PC-3 (cell line): Measurements from ENCODE around the gene LRRC3. TPM values are rescaled to one million over a fixed set of nuclear protein-coding genes. Genes with fewer than 3 reads are reported as not detected.

Source experiments
- ATAC-seq: fragments of 200-7000 bp; cut with Tn5 transposase; 2 replicates; pipeline ENCODE4 v1.9.1; 2020; ENCODE audit warnings: mild to moderate bottlenecking, moderate library complexity
- BruUV-seq: library from RNA; stranded (reverse); fragments of 400-500 nt; replicated peaks from 2 replicates; lab custom pipeline; 2021; lab: Mats Ljungman, UMichigan
- CTCF ChIA-PET: fragments of 300-600 bp; sonication (Branson Sonifier 250); formaldehyde crosslinking; loops from one replicate; lab custom pipeline; 2022; ENCODE audit warnings: antibody characterized with exemption; lab: Charles Lee
- POLR2A ChIA-PET: fragments of 300-600 bp; sonication (Branson Sonifier 250); formaldehyde crosslinking; loops from one replicate; lab custom pipeline; 2022; ENCODE audit warnings: antibody characterized with exemption; ENCODE audit not compliant: unreplicated experiment; lab: Charles Lee
- DNase-seq: peaks from one replicate; pipeline ENCODE4 v3.0.0-alpha.2; 2015
- H2AFZ ChIP-seq: fragments of 300-600 bp; sonication (generic); 2 replicates; pipeline ENCODE4 v1.6.0; 2016; ENCODE audit warnings: antibody characterized with exemption, low read length
- H3F3A ChIP-seq: fragments of 300-600 bp; sonication (generic); one replicate; pipeline ENCODE4 v1.6.0; 2017; ENCODE audit warnings: antibody characterized with exemption, low read length, control low read depth, mild to moderate bottlenecking; ENCODE audit not compliant: unreplicated experiment
- H3K27ac ChIP-seq: fragments of 300-600 bp; sonication (generic); 2 replicates; pipeline ENCODE4 v1.5.1; 2016; ENCODE audit warnings: mild to moderate bottlenecking, low read length
- H3K27me3 ChIP-seq: fragments of 300-600 bp; sonication (generic); 2 replicates; pipeline ENCODE4 v1.6.1; 2016; ENCODE audit warnings: low read length, mixed read lengths
- H3K36me3 ChIP-seq: fragments of 300-600 bp; sonication (generic); 2 replicates; pipeline ENCODE4 v1.6.1; 2016; ENCODE audit warnings: low read depth, mixed run types, low read length, mixed read lengths
- H3K4me1 ChIP-seq: fragments of 300-600 bp; sonication (generic); 2 replicates; pipeline ENCODE4 v1.5.1; 2016; ENCODE audit warnings: low read length; ENCODE audit not compliant: insufficient read depth
- H3K4me2 ChIP-seq: fragments of 300-600 bp; sonication (generic); 2 replicates; pipeline ENCODE4 v1.6.0; 2016; ENCODE audit warnings: low read length
- H3K4me3 ChIP-seq: fragments of 300-600 bp; sonication (generic); 2 replicates; pipeline ENCODE4 v1.5.1; 2016; ENCODE audit warnings: mild to moderate bottlenecking, low read length, mixed read lengths
- H3K79me2 ChIP-seq: fragments of 300-600 bp; sonication (generic); 2 replicates; pipeline ENCODE4 v1.6.1; 2017; ENCODE audit warnings: low read length, mixed read lengths
- H3K9ac ChIP-seq: fragments of 300-600 bp; sonication (generic); 2 replicates; pipeline ENCODE4 v1.6.0; 2016; ENCODE audit warnings: mild to moderate bottlenecking, low read length
- H3K9me2 ChIP-seq: fragments of 300-600 bp; sonication (generic); replicated peaks from 2 replicates; pipeline ENCODE4 v1.6.1; 2016; ENCODE audit warnings: mixed run types, low read length, mixed read lengths
- H3K9me3 ChIP-seq: fragments of 300-600 bp; sonication (generic); 2 replicates; pipeline ENCODE4 v1.6.1; 2016; ENCODE audit warnings: low read length, mixed read lengths
- H4K20me1 ChIP-seq: fragments of 300-600 bp; sonication (generic); 2 replicates; pipeline ENCODE4 v1.6.1; 2016; ENCODE audit warnings: low read length, mixed read lengths
- CTCF ChIP-seq: fragments of 300-600 bp; sonication (generic); conservative IDR thresholded peaks from 2 replicates; pipeline ENCODE4 v1.5.1; 2017; ENCODE audit warnings: antibody characterized with exemption, low read depth, mild to moderate bottlenecking, low read length
- EZH2 ChIP-seq: fragments of 300-600 bp; sonication (generic); IDR thresholded peaks from one replicate; pipeline ENCODE4 v1.6.1; 2017; ENCODE audit warnings: antibody characterized with exemption, mild to moderate bottlenecking, low read length; ENCODE audit not compliant: unreplicated experiment
- EZH2phosphoT487 ChIP-seq: fragments of 300-600 bp; sonication (generic); IDR thresholded peaks from 2 replicates; pipeline ENCODE4 v1.6.1; 2018; ENCODE audit warnings: mild to moderate bottlenecking, antibody characterized with exemption, low read length, borderline replicate concordance
- intact Hi-C: fragments of 100-400 bp; cut with micrococcal nuclease; formaldehyde crosslinking; loops from 2 replicates; pipeline ENCODE4 v1.9.0; 2023
- total RNA-seq: library from RNA; depleted of rRNA; stranded (reverse); fragments of >200 nt; gene quantifications from 2 replicates; pipeline ENCODE4 v1.2.3, GENCODE V29; 2014

Gene LRRC3
- total RNA-seq, 1 experiment from 2014 or later, result 3.1 TPM

GRCh38 chr21:44458971-44459711, 3.8 kb downstream of the LRRC3 start:
- ATAC-seq (no peak), DNase-seq (no peak)
- H3F3A ChIP-seq, result no peaks in the 10 kb centered on the region
- BruUV-seq, result no TSS peak
- H3K4me3 ChIP-seq, result no peak overlapping the region
- no peaks in the 10 kb centered on the region for H3K27me3 ChIP-seq
- no peak for TF ChIP-seq CTCF
- no peak for TF ChIP-seq EZH2phosphoT487
- TF ChIP-seq EZH2, result no peak
- no peak overlapping the region for H2AFZ ChIP-seq
- H3K79me2 ChIP-seq, result no peaks in the 10 kb centered on the region
- H3K4me1 ChIP-seq, result no peaks in the 10 kb centered on the region
- H3K9me2 ChIP-seq, result no peaks in the 10 kb centered on the region
- H3K9me3 ChIP-seq, result no peaks in the 10 kb centered on the region
- intact Hi-C loops, result loop anchor here (10.0 kb wide), 1 partner anchor 124 kb away; the partner anchor contains the start of gene CFAP410
- ChIA-PET CTCF (no interaction called here), POLR2A (no interaction called here)
- H3K9ac ChIP-seq, result no peak overlapping the region
- H4K20me1 ChIP-seq, result no peaks in the 10 kb centered on the region
- H3K4me2 ChIP-seq, result no peak overlapping the region
- no peak overlapping the region for H3K27ac ChIP-seq
- no peaks in the 10 kb centered on the region for H3K36me3 ChIP-seq

- H3K9ac ChIP-seq, result no peak overlapping the region
- no peaks in the 10 kb centered on the region for H3K9me2 ChIP-seq
- BruUV-seq, result no TSS peak
- no peaks in the 10 kb centered on the region for H4K20me1 ChIP-seq
- TF ChIP-seq EZH2 (no peak), CTCF (no peak), EZH2phosphoT487 (no peak)
- H3F3A ChIP-seq, result no peaks in the 10 kb centered on the region
- DNase-seq, result no peak
- H3K4me3 ChIP-seq, result no peak overlapping the region
- ChIA-PET POLR2A (no interaction called here), CTCF (no interaction called here)
- intact Hi-C loops, result loop anchor here (10.0 kb wide), 1 partner anchor 125 kb away; the partner anchor contains the start of gene CFAP410
- H3K27ac ChIP-seq, result no peak overlapping the region
- H3K9me3 ChIP-seq, result no peaks in the 10 kb centered on the region
- no peaks in the 10 kb centered on the region for H3K27me3 ChIP-seq
- no peak for ATAC-seq
- no peak overlapping the region for H3K4me2 ChIP-seq
- H3K79me2 ChIP-seq, result no peaks in the 10 kb centered on the region
- H3K4me1 ChIP-seq, result no peaks in the 10 kb centered on the region
- H3K36me3 ChIP-seq, result no peaks in the 10 kb centered on the region
- H2AFZ ChIP-seq, result no peak overlapping the region
These were observed 4.6 kb downstream of the LRRC3 start for GRCh38 chr21:44459712-44460440.

GRCh38 chr21:44460441-44460755, 5.1 kb downstream of the LRRC3 start:
- Histone ChIP-seq H3K9me3 (no peaks in the 10 kb centered on the region), H3K27me3 (no peaks in the 10 kb centered on the region), H3F3A (no peaks in the 10 kb centered on the region), H3K4me2 (no peak overlapping the region), H3K9me2 (no peaks in the 10 kb centered on the region), H3K27ac (no peak overlapping the region), H3K4me3 (no peak overlapping the region), H3K9ac (no peak overlapping the region), H3K79me2 (no peaks in the 10 kb centered on the region), H4K20me1 (no peaks in the 10 kb centered on the region), H2AFZ (no peak overlapping the region), H3K4me1 (no peaks in the 10 kb centered on the region), H3K36me3 (no peaks in the 10 kb centered on the region)
- no TSS peak for BruUV-seq
- TF ChIP-seq EZH2 (no peak), EZH2phosphoT487 (no peak), CTCF (no peak)
- intact Hi-C loops, result no loop called here
- ChIA-PET POLR2A (no interaction called here), CTCF (no interaction called here)
- DNase-seq (no peak), ATAC-seq (no peak)
